H9 (cell line): ENCODE measurements around the gene MDFIC. TPM values are rescaled to one million over a fixed set of nuclear protein-coding genes. Genes with fewer than 3 reads are reported as not detected.

Source experiments
- DNase-seq: peaks from one replicate; pipeline ENCODE4 v3.0.0-alpha.2; 2017
- H2AFZ ChIP-seq: one replicate; pipeline ENCODE4 v1.6.1; 2013; ENCODE audit warnings: mild to moderate bottlenecking, low read length, control low read depth, moderate library complexity
- H2AK5ac ChIP-seq: 2 replicates; pipeline ENCODE4 v1.6.1; 2013; ENCODE audit warnings: low read length, control low read depth, mixed read lengths; ENCODE audit not compliant: insufficient read length
- H2BK120ac ChIP-seq: one replicate; pipeline ENCODE4 v1.6.1; 2013; ENCODE audit warnings: low read depth, mild to moderate bottlenecking, low read length, control low read depth, inconsistent platforms; ENCODE audit not compliant: poor library complexity, severe bottlenecking
- H2BK12ac ChIP-seq: 2 replicates; pipeline ENCODE4 v1.6.1; 2013; ENCODE audit warnings: low read length, control low read depth, mixed read lengths, low read depth; ENCODE audit not compliant: insufficient read length
- H2BK15ac ChIP-seq: 2 replicates; pipeline ENCODE4 v1.6.1; 2013; ENCODE audit warnings: low read depth, low read length, control low read depth
- H2BK20ac ChIP-seq: one replicate; pipeline ENCODE4 v1.6.1; 2013; ENCODE audit warnings: low read depth, mild to moderate bottlenecking, low read length, control low read depth, inconsistent platforms; ENCODE audit not compliant: poor library complexity, severe bottlenecking
- H2BK5ac ChIP-seq: 2 replicates; pipeline ENCODE4 v1.6.1; 2013; ENCODE audit warnings: low read length, control low read depth, mixed read lengths; ENCODE audit not compliant: insufficient read length
- H3K14ac ChIP-seq: 2 replicates; pipeline ENCODE4 v1.6.1; 2013; ENCODE audit warnings: low read length, control low read depth; ENCODE audit not compliant: insufficient read depth
- H3K18ac ChIP-seq: 2 replicates; pipeline ENCODE4 v1.6.1; 2013; ENCODE audit warnings: low read depth, mild to moderate bottlenecking, mixed read lengths, low read length, control low read depth; ENCODE audit not compliant: insufficient read length
- H3K23ac ChIP-seq: 2 replicates; pipeline ENCODE4 v1.6.1; 2013; ENCODE audit warnings: low read length, control low read depth, mixed read lengths, low read depth; ENCODE audit not compliant: insufficient read length
- H3K23me2 ChIP-seq: 2 replicates; pipeline ENCODE4 v1.6.1; 2013; ENCODE audit warnings: low read depth, mild to moderate bottlenecking, mixed read lengths, low read length, control low read depth; ENCODE audit not compliant: insufficient read length, poor library complexity, severe bottlenecking
- H3K27ac ChIP-seq: 2 replicates; pipeline ENCODE4 v1.5.1; 2013; ENCODE audit warnings: low read length, control low read depth, mixed read lengths, low read depth; ENCODE audit not compliant: insufficient read length
- H3K27me3 ChIP-seq: 2 replicates; pipeline ENCODE4 v1.6.1; 2013; ENCODE audit warnings: low read length, control low read depth, inconsistent platforms; ENCODE audit not compliant: insufficient read depth
- H3K4ac ChIP-seq: 2 replicates; pipeline ENCODE4 v1.6.1; 2013; ENCODE audit warnings: low read depth, mild to moderate bottlenecking, control low read depth, inconsistent platforms, low read length, moderate library complexity
- H3K4me1 ChIP-seq: 2 replicates; pipeline ENCODE4 v1.6.1; 2013; ENCODE audit warnings: low read length, control low read depth, inconsistent platforms; ENCODE audit not compliant: insufficient read depth
- H3K4me2 ChIP-seq: 2 replicates; pipeline ENCODE4 v1.6.1; 2013; ENCODE audit warnings: low read length, control low read depth, mixed read lengths; ENCODE audit not compliant: insufficient read length, insufficient read depth
- H3K56ac ChIP-seq: 2 replicates; pipeline ENCODE4 v1.6.1; 2013; ENCODE audit warnings: low read depth, mild to moderate bottlenecking, mixed read lengths, low read length, control low read depth; ENCODE audit not compliant: insufficient read length
- H3K79me1 ChIP-seq: 2 replicates; pipeline ENCODE4 v1.6.1; 2013; ENCODE audit warnings: low read depth, mild to moderate bottlenecking, moderate library complexity, low read length, control low read depth, inconsistent platforms; ENCODE audit not compliant: insufficient read depth, poor library complexity, severe bottlenecking
- H3K79me2 ChIP-seq: 2 replicates; pipeline ENCODE4 v1.6.1; 2013; ENCODE audit warnings: low read length, control low read depth, inconsistent platforms; ENCODE audit not compliant: insufficient read depth
- H3K9ac ChIP-seq: 2 replicates; pipeline ENCODE4 v1.6.1; 2013; ENCODE audit warnings: low read length, control low read depth, mixed read lengths; ENCODE audit not compliant: insufficient read length; ENCODE audit errors: extremely low read depth
- H3K9me3 ChIP-seq: one replicate; pipeline ENCODE4 v1.6.1; 2013; ENCODE audit warnings: low read depth, low read length, inconsistent platforms; ENCODE audit not compliant: control insufficient read depth
- H3T11ph ChIP-seq: one replicate; pipeline ENCODE4 v1.6.1; 2013; ENCODE audit warnings: mild to moderate bottlenecking, low read length, control low read depth, inconsistent platforms
- H4K20me1 ChIP-seq: one replicate; pipeline ENCODE4 v1.6.1; 2013; ENCODE audit not compliant: control insufficient read depth, insufficient read length, insufficient read depth
- H4K5ac ChIP-seq: 2 replicates; pipeline ENCODE4 v1.6.1; 2013; ENCODE audit warnings: low read depth, mild to moderate bottlenecking, mixed read lengths, low read length, control low read depth; ENCODE audit not compliant: insufficient read length
- H4K8ac ChIP-seq: replicated peaks from 2 replicates; pipeline ENCODE4 v1.6.1; 2013; ENCODE audit warnings: low read length, control low read depth, mixed read lengths, low read depth; ENCODE audit not compliant: insufficient read length
- H4K91ac ChIP-seq: 2 replicates; pipeline ENCODE4 v1.6.1; 2013; ENCODE audit warnings: low read depth, mild to moderate bottlenecking, moderate library complexity, mixed read lengths, low read length, control low read depth; ENCODE audit not compliant: insufficient read length
- H3K27ac Mint-ChIP-seq, 3 experiments: 2 replicates in 2 of 3; 3 replicates in 1 of 3; pipeline ENCODE4 v1.8.0; 2020 to 2021; ENCODE audit warnings: mixed read lengths in 3 of 3, mild to moderate bottlenecking in 1 of 3, moderate library complexity in 1 of 3
- H3K27me3 Mint-ChIP-seq: 2 replicates; pipeline ENCODE4 v1.8.0; 2021; ENCODE audit warnings: low read depth, mild to moderate bottlenecking, moderate library complexity, mixed read lengths
- H3K36me3 Mint-ChIP-seq, 3 experiments: 2 replicates in 2 of 3; 3 replicates in 1 of 3; pipeline ENCODE4 v1.8.0; 2020 to 2021; ENCODE audit warnings: low read depth in 3 of 3, mixed read lengths in 3 of 3; ENCODE audit not compliant: insufficient read depth in 1 of 3
- H3K4me1 Mint-ChIP-seq, 2 experiments: 2 replicates each; pipeline ENCODE4 v1.8.0; 2020; ENCODE audit warnings: mixed read lengths in 2 of 2
- H3K4me3 Mint-ChIP-seq, 2 experiments: 2 replicates in 1 of 2; 3 replicates in 1 of 2; pipeline ENCODE4 v1.8.0; 2020 to 2021; ENCODE audit warnings: mild to moderate bottlenecking in 2 of 2, mixed read lengths in 2 of 2, moderate library complexity in 1 of 2
- H3K9me3 Mint-ChIP-seq, 2 experiments: 2 replicates in 1 of 2; 3 replicates in 1 of 2; pipeline ENCODE4 v1.8.0; 2020; ENCODE audit warnings: mild to moderate bottlenecking in 2 of 2, mixed read lengths in 2 of 2, moderate library complexity in 1 of 2
- CTCF ChIP-seq: fragments of 200-600 bp; sonication (generic); conservative IDR thresholded peaks from 3 replicates; pipeline ENCODE4 v1.8.0; 2021; ENCODE audit warnings: antibody characterized with exemption, mild to moderate bottlenecking
- WGBS: extraction: QIAGEN DNeasy Blood & Tissue Kit; methylation state at CpG from one replicate; pipeline ENCODE4 v1.1.7; 2013; ENCODE audit warnings: missing lambda C conversion rate, low lambda C conversion rate, mixed read lengths; ENCODE audit not compliant: insufficient read length; ENCODE audit errors: extremely low coverage; 5-methylcytosine and 5-hydroxymethylcytosine counted together
- total RNA-seq: library from RNA; stranded (reverse); gene quantifications from 2 replicates; pipeline ENCODE4 v1.2.1, GENCODE V29; 2021

The MDFIC gene
- total RNA-seq, 1 experiment from 2014 or later = 2.0 TPM

- no peak for DNase-seq
- Histone ChIP-seq H3K4me1 (no peaks in the 10 kb centered on the region), H3K23ac (no peak overlapping the region), H4K20me1 (no peaks in the 10 kb centered on the region), H3K4ac (no peak overlapping the region), H3K79me1 (no peaks in the 10 kb centered on the region), H3K79me2 (0 out of 2 replicates have a peak, but pooled peaks cover 1% of the 10 kb centered on the region), H3K56ac (no peak overlapping the region), H3K4me2 (no peak overlapping the region), H2BK20ac (no peak overlapping the region), H3K18ac (no peak overlapping the region), H4K91ac (no peak overlapping the region), H3K27me3 (no peaks in the 10 kb centered on the region), H3K9me3 (no peaks in the 10 kb centered on the region), H2BK120ac (no peak overlapping the region), H2AFZ (no peak overlapping the region), H2BK15ac (no peak overlapping the region), H2AK5ac (no peak overlapping the region), H3K23me2 (no peaks in the 10 kb centered on the region), H4K5ac (no peak overlapping the region), H2BK12ac (no peak overlapping the region), H3K14ac (no peak overlapping the region), H3K9ac (no peak overlapping the region), H3T11ph (no peak overlapping the region), H3K27ac (no peak overlapping the region), H4K8ac (no peak overlapping the region), H2BK5ac (no peak overlapping the region)
- H3K27me3 Mint-ChIP-seq = peaks cover 1% of the 10 kb centered on the region
- no peaks in the 10 kb centered on the region for H3K4me1 Mint-ChIP-seq
- H3K36me3 Mint-ChIP-seq = peaks cover 0 to under 1% (median 0%) of the 10 kb centered on the region in 3 experiments; a peak in 2 of 7 replicates
- H3K4me3 Mint-ChIP-seq = no peak overlapping the region
- no peak for TF ChIP-seq CTCF
- WGBS = no CpG with 5 or more reads among the region's 4 CpGs
- no peak overlapping the region for H3K27ac Mint-ChIP-seq
- H3K9me3 Mint-ChIP-seq = no peaks in the 10 kb centered on the region
Measured at GRCh38 chr7:115019882-115020605, 98.2 kb downstream of the MDFIC start.
